HG03097 (cell line): ENCODE data around the gene MKLN1.
A peak's percentile ranks its signal among the peaks of the same experiment; 100 is the strongest.
"Not testable (repeated sequence)": the region's sequence is repeated elsewhere in the genome, so short reads cannot be mapped to it uniquely, and the experiment has no call there.

Source experiments
- ATAC-seq: cut with Tn5 transposase; IDR thresholded peaks from one replicate; pipeline ENCODE4 v1.9.1; 2021; ENCODE audit not compliant: unreplicated experiment, low FRiP score

Gene MKLN1

GRCh38 chr7:131511774-131512535 is 184.3 kb downstream of the MKLN1 start:
- ATAC-seq, result no peak

DNA sequence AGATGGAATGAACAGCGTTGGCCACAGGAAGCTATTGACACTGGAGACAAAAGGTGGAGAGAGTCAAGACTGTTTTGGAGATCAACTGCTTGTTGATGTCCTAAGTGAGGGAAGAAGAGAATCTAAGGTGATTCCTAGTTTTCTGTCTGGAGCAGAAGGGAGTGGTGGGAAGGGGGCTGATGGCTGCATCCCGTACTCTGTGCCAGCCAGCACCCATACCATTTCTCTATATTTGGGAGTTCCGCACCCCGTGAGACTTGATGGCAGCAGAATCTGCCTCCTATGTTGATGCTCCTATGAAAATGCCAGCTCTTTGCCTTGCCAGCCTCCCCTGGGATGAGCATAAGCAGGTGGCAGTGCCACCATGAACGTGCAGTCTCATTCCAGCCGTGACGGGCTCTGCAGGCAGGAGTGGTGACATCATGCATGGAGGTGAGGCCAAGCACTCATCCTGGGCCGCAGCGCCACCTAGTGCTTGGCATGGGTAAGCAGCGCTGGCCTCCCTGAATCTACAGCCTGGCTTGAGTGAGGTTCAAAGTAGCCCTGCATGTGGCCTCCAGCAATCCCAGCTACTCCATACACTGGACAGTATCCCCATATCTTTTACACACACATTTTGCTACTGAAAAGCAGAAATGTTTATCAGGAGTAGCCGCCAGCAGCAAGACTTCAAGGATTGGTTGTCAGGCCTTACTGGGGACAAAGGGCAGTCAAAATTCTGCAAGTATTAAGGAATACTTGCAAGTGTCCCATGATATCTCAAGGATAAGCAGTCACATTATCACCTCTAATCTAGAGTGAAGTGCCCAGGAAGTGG is 185.8 kb downstream of the MKLN1 start:
- no peak for ATAC-seq

DNA sequence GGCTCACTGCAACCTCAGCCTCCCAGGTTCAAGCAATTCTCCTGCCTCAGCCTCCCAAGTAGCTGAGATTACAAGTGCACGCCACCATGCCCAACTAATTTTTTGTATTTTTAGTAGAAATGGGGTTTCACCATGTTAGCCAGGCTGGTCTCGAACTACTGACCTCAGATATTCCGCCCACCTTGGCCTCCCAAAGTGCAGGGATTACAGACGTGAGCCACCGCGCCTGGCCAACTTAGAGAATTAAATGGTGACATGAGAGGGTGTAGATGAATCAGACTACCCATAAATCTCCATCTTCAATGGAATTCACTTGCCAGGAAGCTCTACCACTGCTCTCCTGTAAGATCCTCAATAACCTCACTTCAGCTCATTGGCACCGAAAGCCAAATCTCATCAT is 187.8 kb downstream of the MKLN1 start:
- ATAC-seq, result not testable (repeated sequence)

DNA sequence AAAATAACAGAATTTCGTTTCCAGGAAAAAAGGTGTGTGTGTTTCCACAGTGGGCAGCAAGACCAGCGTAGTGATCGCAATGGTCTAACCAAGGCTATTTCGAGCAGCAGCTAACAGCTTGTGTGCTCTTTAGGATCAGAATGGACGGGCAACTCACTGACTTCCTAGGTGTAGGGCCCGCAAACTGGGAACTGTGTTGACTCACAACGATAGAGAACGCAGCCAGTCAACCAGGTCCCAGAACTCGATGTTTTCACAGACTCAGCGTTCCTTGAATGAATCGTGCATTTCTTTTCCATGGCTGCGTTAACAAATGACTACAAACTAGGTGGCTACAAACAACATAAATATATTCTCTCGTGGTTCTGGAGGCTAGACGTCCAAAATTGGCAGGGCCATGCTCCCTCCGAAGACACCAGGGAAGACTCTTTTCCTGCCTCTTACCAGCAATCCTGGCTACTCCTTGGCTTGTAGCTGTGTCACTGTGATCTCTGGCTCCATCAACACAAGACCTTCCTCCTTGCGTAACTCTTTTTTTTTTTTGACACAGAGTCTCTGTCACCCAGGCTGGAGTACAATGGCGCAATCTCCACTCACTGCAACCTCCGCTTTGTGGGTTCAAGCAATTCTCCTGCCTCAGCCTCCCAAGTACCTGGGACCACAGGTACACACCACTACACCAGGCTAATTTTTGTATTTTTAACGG is 189.7 kb downstream of the MKLN1 start:
- ATAC-seq, result no peak

DNA sequence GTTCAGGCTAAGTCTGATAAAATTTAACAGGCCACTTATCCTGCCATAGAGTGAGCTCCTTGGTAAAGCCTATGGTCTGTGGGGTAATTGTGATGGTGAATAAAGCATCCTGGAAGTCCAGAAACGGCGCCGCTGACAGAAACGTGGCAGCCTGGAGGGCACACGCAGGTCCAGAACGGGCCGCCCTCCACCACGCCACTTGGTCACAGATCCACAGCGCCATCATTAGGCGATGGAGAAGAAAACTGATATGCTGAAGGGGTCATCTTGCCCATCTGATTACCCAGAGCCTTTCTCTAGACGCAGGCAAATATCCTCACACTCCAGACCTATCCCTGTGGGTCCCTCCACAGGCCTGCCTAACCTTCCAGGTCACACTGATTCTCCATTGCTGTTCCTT is 190.9 kb downstream of the MKLN1 start:
- no peak for ATAC-seq

GRCh38 chr7:131521651-131522163 is 194.0 kb downstream of the MKLN1 start:
- ATAC-seq, result no peak

DNA sequence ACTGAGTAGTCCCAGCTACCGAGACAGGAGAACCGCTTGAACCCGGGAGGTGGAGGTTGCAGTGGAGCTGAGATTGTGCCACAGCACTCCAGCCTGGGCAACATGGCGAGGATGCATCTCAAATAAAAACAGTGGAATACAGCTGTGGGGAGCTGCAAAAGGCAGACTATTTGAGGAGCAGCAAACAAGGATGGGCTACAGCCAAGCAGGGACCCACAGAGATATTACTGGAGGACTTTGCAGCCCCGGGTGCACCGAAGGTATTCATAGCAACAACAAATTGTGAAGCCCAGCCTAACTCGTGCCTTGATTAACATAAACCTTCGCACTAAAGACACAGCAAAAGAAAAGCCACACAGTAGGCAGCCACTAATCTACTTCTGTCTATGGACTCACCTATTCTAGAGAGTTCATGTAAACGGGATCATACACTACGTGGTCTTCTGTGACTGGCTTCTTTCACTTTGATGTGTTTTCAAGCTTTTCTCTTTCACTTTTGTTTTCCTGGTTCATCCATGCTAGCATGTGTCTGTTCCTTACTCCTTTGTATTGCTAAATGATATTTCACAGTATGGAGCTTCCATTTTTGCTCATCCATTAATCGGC is 194.8 kb downstream of the MKLN1 start:
- ATAC-seq, result no peak

DNA sequence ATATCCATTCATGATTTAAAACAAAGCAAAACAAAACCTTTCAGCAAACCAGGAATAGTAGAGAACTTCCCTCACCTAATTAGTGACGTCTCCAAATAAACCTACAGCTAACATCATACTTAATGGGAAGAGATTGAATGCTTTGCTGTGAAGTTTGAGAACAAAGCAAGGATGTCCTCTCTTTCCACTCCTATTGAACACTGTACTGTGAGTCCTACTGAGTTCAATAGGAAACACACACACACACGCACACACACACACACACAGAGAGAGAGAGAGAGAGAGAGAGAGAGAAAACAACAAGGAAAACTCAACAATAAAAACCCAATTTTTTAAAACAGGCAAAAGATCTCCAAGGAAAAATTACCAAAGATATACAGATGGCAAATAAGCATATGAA is 196.4 kb downstream of the MKLN1 start:
- no peak for ATAC-seq

DNA sequence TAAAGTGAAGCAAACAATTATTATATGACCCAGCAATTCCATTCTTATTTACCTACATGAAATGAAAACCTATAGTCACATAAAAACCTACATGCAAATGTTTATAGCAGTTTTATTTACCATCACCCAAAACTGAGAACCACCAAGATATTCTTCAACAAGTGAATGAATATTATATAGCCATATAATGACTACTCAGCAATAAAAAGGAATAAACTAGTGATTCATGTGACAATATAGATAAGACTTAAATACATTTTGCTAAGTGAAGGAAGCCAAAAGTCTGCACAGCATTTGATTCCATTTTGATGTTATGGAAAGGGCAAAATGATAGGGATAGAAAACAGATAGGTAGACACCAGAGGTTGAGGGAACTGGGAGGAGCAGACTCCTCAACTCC is 197.0 kb downstream of the MKLN1 start:
- no peak for ATAC-seq

GRCh38 chr7:131525820-131526219 is 198.1 kb downstream of the MKLN1 start:
- no peak for ATAC-seq

GRCh38 chr7:131527456-131527855 is 199.8 kb downstream of the MKLN1 start:
- ATAC-seq, result peak; percentile 50

GRCh38 chr7:131529179-131529578 is 201.5 kb downstream of the MKLN1 start:
- no peak for ATAC-seq

- no peak for ATAC-seq
Measured at GRCh38 chr7:131529617-131530016, 201.9 kb downstream of the MKLN1 start.

GRCh38 chr7:131530137-131530536 is 202.5 kb downstream of the MKLN1 start:
- ATAC-seq, result no peak

DNA sequence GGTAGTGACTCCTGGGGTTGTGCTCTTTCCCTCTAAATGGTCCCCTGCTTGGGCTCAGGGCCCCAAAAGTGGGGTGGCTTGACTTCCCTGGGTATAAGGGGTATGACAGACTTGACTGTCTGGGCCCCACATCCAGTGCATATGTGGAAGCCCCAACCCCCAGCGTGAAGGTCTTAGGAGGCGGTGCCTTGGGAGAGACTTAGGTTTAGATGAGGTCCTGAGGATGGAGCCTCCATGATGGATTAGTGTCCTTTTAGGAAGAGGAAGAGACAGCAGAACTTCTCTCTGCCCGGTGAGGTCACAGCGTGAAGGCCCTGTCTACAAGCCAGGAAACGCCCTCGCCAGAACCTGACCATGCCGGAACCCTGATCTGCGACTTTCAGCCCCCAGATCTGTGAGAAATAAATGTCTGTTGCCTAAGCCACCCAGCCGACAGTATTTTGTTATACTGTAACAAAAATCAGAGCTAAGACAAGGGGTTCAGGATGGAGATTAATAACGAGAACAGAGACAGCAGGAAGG is 205.0 kb downstream of the MKLN1 start:
- no peak for ATAC-seq

- ATAC-seq, result no peak
Measured at GRCh38 chr7:131533151-131533559, 205.5 kb downstream of the MKLN1 start.

DNA sequence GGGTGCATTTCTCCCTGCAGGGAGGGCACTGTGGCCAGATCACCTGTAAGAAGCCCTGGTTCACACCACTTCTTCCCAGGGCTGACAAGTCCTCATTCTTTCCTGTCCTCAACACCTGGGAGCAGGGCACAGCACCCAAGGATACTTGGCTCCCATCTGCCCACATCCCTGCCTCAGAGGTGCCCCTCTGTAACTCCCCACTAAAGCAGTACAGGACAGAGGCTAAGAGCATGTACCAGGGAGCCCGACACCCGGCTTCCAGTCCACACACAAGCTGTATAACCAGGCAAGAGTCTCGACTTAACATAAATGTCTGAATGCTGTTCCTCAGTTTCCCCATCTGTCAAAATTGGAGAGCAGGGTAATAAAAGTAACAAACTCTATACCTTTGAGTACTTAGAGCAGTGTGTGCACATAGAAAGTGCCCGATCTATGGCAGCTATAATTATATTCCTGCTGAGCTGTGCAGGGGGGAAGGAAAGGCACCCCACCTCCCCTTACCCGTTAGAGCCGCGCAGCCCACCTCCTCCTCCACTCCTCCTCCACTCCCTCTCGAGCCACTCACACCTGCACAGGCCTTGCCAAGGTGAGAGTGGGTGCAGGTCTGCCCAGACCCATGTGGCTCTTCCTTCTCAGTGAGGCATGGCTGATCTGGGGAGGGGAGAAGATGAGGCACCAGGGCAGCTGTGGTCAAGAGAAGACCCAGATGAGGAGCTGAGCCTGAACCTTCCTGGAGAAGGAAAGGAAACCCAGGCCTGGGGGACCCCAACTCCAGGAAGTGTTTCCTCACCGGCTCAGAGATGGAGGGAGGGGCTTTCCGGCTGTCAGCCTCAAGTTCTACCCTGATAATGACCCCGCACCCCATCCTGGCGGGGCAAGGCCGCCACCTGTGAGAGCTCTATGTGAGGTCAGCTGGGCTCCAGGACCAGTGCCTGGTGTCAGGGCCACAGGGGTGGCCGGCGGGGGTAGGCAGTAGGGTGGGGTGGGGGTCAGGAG is 206.2 kb downstream of the MKLN1 start:
- no peak for ATAC-seq

GRCh38 chr7:131536361-131536849 is 208.7 kb downstream of the MKLN1 start:
- no peak for ATAC-seq

- no peak for ATAC-seq
Measured at GRCh38 chr7:131537571-131537978, 209.9 kb downstream of the MKLN1 start.
